A549 (cell line): ENCODE measurements around the gene AQP7.

Experiments used
- BHLHE40 ChIP-seq: IDR thresholded peaks from 2 replicates; pipeline ENCODE4 v1.6.1; 2012; ENCODE audit warnings: low read depth, low read length, inconsistent platforms
- TF ChIP-seq, protein P1 (sequence below): fragments of >200 bp; sonication (Bioruptor Twin); formaldehyde crosslinking; IDR thresholded peaks from 3 replicates; pipeline ENCODE4 v1.5.1; 2016

DNA sequence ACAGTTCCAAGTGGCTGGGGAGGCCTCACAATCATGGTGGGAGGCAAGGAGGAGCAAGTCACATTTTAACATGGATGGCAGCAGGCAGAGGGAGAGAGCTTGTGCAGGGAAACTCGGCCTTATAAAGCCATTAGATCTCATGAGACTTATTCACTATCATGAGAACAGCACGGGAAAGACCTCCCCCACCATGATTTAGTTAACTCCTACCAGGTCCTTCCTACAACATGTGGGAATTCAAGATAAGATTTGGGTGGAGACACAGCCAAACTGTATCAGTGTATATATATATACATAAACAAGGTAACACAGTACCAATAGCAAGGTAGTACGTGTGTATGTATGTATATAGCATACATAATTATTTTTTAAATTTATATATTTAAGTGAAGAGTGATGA, 61.2 kb downstream of the AQP7 start:
- no peak for TF ChIP-seq BHLHE40
- TF ChIP-seq, protein P1, sequence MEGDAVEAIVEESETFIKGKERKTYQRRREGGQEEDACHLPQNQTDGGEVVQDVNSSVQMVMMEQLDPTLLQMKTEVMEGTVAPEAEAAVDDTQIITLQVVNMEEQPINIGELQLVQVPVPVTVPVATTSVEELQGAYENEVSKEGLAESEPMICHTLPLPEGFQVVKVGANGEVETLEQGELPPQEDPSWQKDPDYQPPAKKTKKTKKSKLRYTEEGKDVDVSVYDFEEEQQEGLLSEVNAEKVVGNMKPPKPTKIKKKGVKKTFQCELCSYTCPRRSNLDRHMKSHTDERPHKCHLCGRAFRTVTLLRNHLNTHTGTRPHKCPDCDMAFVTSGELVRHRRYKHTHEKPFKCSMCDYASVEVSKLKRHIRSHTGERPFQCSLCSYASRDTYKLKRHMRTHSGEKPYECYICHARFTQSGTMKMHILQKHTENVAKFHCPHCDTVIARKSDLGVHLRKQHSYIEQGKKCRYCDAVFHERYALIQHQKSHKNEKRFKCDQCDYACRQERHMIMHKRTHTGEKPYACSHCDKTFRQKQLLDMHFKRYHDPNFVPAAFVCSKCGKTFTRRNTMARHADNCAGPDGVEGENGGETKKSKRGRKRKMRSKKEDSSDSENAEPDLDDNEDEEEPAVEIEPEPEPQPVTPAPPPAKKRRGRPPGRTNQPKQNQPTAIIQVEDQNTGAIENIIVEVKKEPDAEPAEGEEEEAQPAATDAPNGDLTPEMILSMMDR, result no peak
